SH-SY5Y (cell line): ENCODE data around the gene TEAD1.

ENCODE experiments used
- GATA2 ChIP-seq: IDR thresholded peaks from 2 replicates; pipeline ENCODE4 v1.6.1; 2011; ENCODE audit warnings: mild to moderate bottlenecking, low read depth, low read length
- GATA3 ChIP-seq: IDR thresholded peaks from 2 replicates; pipeline ENCODE4 v1.6.1; 2011; ENCODE audit warnings: low read depth, mild to moderate bottlenecking, low read length, moderate library complexity

TEAD1 gene

GRCh38 chr11:12862696-12863469 is 188.7 kb downstream of the TEAD1 start:
- TF ChIP-seq GATA2 (no peak; the same call in 1 of the 2 replicates), GATA3 (no peak)

GRCh38 chr11:12863605-12864121 is 189.4 kb downstream of the TEAD1 start:
- TF ChIP-seq GATA3: no peak
- no peak for TF ChIP-seq GATA2

- TF ChIP-seq GATA3 (no peak), GATA2 (no peak)
Observed at GRCh38 chr11:12864316-12865156, 190.3 kb downstream of the TEAD1 start.

GRCh38 chr11:12865863-12866595 is 191.8 kb downstream of the TEAD1 start:
- TF ChIP-seq GATA3: no peak
- no peak for TF ChIP-seq GATA2

GRCh38 chr11:12867531-12867930 is 193.3 kb downstream of the TEAD1 start:
- TF ChIP-seq GATA2 (no peak), GATA3 (no peak)

GRCh38 chr11:12868315-12869073 is 194.3 kb downstream of the TEAD1 start:
- TF ChIP-seq GATA3 (no peak), GATA2 (no peak)

GRCh38 chr11:12871241-12871640 is 197.0 kb downstream of the TEAD1 start:
- TF ChIP-seq GATA3: no peak
- no peak for TF ChIP-seq GATA2

- no peak for TF ChIP-seq GATA2
- no peak for TF ChIP-seq GATA3
Observed at GRCh38 chr11:12871788-12872321, 197.6 kb downstream of the TEAD1 start.

- TF ChIP-seq GATA2 (no peak), GATA3 (no peak)
Observed at GRCh38 chr11:12876340-12876739, 202.1 kb downstream of the TEAD1 start.

GRCh38 chr11:12876988-12877387 is 202.8 kb downstream of the TEAD1 start:
- no peak for TF ChIP-seq GATA3
- TF ChIP-seq GATA2: no peak

GRCh38 chr11:12880327-12880726 is 206.1 kb downstream of the TEAD1 start:
- TF ChIP-seq GATA3 (no peak), GATA2 (no peak)

- no peak for TF ChIP-seq GATA2
- TF ChIP-seq GATA3: no peak
Observed at GRCh38 chr11:12882670-12883069, 208.4 kb downstream of the TEAD1 start.

GRCh38 chr11:12884751-12885318 is 210.6 kb downstream of the TEAD1 start:
- TF ChIP-seq GATA3 (no peak), GATA2 (no peak)
